Hypothalamus (tissue), 51 donors: Measurements from ENCODE around the gene RRP1.
"Not testable (repeated sequence)": the region's sequence is repeated elsewhere in the genome, so short reads cannot be mapped to it uniquely, and the experiment has no call there.

Experiments
- DNase-seq, 51 donors: peaks; one replicate each; lab custom pipeline; 2025; lab: John Stamatoyannopoulos, UW

RRP1 gene

GRCh38 chr21:43832158-43832550 lies 42.8 kb downstream of the RRP1 start:
- no peak for DNase-seq

DNA sequence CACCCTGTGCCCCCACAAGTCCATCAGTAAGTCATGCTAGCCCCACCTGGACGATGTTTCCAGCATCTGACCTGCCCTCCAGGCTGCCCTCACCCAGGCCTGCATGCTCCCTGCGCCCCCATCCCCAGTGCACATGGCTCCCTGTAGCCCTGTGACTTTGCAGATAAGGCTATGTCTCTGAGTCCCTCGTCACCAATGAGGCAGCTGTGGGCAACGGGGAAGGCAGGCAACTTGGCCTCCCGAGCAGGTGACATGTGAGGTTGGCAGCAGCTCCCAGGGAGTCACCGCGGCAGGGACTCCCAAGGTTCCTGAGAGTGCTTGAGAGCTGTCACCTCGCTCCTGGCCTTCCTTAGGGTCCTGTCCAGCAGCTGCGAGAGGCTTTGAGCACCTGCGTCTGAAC lies 43.3 kb downstream of the RRP1 start:
- no peak for DNase-seq

DNA sequence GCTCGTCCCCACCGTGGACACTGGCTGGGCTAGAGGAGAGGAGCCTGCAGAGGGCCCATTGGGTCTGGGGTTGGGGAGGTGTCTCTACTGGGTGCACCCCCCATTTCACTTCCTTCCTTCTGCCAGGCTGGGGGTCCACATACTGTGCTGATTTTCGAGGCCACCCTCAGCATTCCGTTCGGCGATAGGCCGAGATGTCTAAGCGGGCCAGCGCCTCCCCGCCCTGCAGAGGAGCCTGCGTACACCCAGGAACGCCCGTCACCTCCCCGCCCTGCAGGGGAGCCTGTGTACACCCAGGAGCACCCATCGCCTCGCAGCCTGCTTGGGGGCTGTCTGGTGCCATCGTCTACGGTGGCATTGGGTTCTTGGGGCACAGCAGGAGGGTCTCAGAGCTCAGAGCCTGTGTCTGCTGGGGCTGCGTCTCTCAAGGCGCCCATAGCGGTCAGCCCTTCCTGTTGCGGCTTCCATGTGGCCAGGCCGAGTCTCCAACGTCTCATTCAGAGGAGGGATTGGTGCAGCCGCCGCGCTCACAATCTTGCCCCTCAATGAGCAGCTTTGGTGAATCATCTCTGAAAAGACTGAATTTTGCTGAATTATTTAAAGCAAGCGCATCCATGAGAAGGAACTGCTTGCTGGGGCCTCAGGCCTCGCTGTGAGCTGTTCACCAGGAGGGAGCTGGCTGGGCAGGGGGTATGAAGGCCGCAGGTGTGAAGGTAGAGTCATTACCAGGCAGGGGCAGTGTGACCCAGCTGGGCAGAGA lies 44.9 kb downstream of the RRP1 start:
- DNase-seq: no peak

- no peak for DNase-seq
Observed at GRCh38 chr21:43835050-43835449, 45.7 kb downstream of the RRP1 start.

DNA sequence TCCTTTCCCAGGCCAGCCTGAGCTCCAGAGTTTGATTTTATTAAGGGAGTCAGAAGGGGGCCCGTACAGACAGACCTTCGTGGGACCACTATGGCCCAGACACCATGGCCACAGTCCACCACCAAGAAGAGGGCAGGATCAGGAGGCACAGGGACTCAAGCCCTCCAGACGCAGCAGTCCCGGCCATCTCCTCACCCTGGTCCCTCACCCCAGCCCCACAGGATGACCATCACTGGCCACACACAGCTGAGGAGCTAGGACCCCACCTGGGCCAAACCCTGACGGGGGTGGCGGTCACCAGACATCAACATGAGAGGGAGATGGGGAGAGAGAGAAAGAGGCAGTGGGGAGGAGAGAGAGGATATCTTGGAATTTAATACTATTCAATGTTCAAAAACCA lies 46.5 kb downstream of the RRP1 start:
- no peak for DNase-seq

- DNase-seq: no peak
Observed at GRCh38 chr21:43836616-43837015, 47.2 kb downstream of the RRP1 start.

DNA sequence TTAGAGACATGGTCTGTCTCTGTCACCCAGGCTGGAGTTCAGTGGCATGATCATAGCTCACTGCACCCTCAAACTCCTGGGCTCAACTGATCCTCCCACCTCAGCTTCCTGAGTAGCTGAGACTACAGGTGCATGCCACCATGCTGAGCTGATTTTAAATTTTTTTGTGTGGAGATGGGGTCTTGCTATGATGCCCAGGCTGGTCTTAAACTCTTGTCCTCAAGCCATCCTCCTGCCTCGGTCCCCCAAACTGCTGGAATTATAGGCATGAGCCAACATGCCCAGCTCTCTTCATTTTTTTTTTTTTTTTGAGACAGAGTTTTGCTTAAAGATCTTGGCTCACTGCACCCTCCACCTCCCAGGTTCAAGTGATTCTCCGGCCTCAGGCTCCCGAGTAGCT lies 50.9 kb downstream of the RRP1 start:
- no peak for DNase-seq

GRCh38 chr21:43842742-43843141 lies 53.4 kb downstream of the RRP1 start:
- no peak for DNase-seq

GRCh38 chr21:43844906-43845305 lies 55.5 kb downstream of the RRP1 start:
- DNase-seq: not testable (repeated sequence)

GRCh38 chr21:43845386-43845785 lies 56.0 kb downstream of the RRP1 start:
- DNase-seq: no peak

- no peak for DNase-seq
Observed at GRCh38 chr21:43846430-43846829, 57.1 kb downstream of the RRP1 start.

- no peak for DNase-seq
Observed at GRCh38 chr21:43847301-43847700, 57.9 kb downstream of the RRP1 start.

DNA sequence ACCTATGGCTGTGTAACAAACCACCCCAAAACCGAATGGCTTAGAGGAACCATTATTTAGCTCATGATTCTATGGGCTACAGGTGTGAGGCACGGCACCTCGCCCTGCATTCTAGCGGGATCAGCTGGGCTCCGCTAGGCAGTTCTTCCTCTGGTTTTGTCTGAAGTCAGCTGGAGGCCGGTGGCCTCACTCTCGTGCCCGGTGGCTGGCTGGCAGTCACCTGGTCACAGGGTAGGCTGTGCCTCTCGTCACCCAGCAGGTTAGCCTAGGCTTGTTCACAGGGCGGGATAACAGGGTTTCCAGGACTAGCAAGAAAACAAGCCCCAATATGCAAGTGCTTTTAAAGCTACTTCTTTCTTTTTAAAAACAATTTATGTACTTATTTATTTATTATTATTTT lies 59.4 kb downstream of the RRP1 start:
- DNase-seq: no peak

DNA sequence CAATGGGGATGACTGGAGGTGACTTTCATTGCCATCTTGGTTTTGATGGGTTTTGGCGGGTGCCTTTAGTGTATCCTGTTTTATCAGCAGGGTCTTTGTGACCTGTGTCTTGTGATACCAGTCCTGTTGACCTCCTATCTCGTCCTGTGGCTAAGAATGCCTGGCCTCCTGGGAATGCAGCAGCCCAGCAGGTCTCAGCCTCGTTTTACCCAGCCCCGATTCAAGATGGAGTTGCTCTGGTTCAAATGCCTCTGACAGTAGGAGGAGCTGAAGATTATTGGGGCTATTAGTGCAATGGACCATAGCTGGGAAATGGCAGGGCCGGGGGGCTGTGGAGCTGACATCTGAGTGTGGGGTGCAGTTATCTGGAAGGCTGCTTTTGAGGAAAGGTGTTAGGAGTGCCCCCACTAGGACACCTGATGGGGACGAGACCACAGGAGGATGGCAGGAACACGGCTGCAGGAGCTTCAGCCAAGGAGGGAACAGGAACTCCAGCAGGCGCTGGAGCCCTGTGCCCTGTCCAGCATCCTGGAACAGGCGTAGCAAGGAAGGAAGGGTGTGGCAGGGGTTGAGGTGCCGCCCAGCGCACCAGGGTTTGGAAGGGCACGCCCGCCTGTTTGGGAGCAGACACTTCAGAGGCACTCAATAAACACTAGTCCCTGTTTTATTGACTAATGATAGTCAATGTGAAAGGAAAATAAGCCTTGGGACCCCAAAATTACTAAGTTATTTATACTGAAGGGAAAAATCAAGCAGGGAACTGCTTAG lies 60.3 kb downstream of the RRP1 start:
- DNase-seq: no peak

DNA sequence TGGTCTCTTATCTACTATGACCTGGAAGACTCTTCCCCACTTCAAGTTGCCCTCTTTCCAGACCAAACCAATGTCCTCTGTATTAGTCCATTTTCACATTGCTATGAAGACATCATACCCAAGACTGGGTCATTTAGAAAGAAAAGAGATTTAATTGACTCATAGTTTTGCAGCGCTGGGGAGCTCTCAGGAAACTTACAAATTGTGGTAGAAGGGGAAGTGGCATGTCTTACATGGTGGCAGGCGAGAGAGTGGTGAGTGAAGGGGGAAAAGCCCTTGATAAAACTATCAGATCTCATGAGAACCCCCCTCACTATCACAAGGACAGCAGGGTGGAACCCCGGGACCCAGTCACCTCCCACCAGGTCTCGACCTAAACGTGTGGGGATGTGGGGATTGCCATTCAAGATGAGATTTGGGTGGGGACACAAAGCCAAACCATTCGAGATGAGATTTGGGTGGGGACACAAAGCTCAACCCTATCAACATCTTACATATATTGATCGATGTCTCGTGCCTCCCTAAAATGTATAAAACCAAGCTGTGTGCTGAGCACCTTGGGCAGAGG lies 61.4 kb downstream of the RRP1 start:
- no peak for DNase-seq

DNA sequence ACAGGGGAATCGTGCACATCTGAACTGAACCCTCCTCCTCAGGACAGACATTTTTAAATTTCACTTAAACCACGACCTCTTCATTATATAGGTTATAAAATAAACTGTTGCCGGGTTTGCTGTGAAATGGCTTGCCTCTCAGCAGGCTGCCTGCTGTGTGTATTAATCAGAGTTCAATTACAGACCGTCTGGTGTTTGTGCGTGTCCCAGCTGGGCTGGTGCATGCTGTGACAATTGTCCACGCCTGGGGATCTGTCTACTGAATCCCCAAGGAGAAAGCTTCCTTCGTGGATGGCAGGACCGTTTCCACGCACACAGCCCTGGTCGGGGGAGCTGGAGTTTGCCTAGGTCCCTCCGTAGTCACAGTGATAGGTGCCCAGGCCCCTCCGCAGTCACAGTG lies 62.2 kb downstream of the RRP1 start:
- DNase-seq: no peak

GRCh38 chr21:43853851-43854772 lies 64.7 kb downstream of the RRP1 start:
- DNase-seq: peak in 1 of 51 donors; percentile 30
